Gastroesophageal sphincter (tissue), 3 donors: ENCODE results near the gene RBP5.

ENCODE experiments used
- CTCF ChIP-seq, 4 experiments: fragments of 200-600 bp in 2 of 4; fragments of 450-650 bp in 2 of 4; sonication (generic) in 1 of 4; IDR thresholded peaks; one replicate each; pipeline ENCODE4 v1.5.1; 2017 to 2019; ENCODE audit warnings: antibody characterized with exemption in 4 of 4, mild to moderate bottlenecking in 2 of 4, moderate library complexity in 2 of 4
- EP300 ChIP-seq: sonication (generic); formaldehyde crosslinking; IDR thresholded peaks from one replicate; pipeline ENCODE4 v1.6.1; 2017; ENCODE audit warnings: antibody characterized with exemption, mild to moderate bottlenecking
- POLR2A ChIP-seq, 2 donors: fragments of 450-650 bp; IDR thresholded peaks; one replicate each; pipeline ENCODE4 v1.6.1; 2017; ENCODE audit warnings: antibody characterized with exemption in 2 of 2, mild to moderate bottlenecking in 2 of 2, moderate library complexity in 1 of 2
- POLR2AphosphoS5 ChIP-seq: sonication (generic); formaldehyde crosslinking; IDR thresholded peaks from one replicate; pipeline ENCODE4 v1.6.1; 2017; ENCODE audit warnings: antibody characterized with exemption

GRCh38 chr12:7116916-7117315 is 11.8 kb downstream of the RBP5 start:
- TF ChIP-seq POLR2AphosphoS5 (no peak), POLR2A (IDR thresholded peaks at IDR 0.05) (no peak), CTCF (IDR thresholded peaks at IDR 0.05) (no peak), EP300 (no peak)
